ENCODE data around the gene TOR4A. TPM values are rescaled to one million over a fixed set of nuclear protein-coding genes. Genes with fewer than 3 reads are reported as not detected.

TOR4A gene
- total and polyA plus RNA-seq, 10 of the 15 experiments (the other 5 are each of a cell fraction or from before 2014, with no cell fraction given), result 2.0 to 19.9 (median 3.7) TPM

DNA sequence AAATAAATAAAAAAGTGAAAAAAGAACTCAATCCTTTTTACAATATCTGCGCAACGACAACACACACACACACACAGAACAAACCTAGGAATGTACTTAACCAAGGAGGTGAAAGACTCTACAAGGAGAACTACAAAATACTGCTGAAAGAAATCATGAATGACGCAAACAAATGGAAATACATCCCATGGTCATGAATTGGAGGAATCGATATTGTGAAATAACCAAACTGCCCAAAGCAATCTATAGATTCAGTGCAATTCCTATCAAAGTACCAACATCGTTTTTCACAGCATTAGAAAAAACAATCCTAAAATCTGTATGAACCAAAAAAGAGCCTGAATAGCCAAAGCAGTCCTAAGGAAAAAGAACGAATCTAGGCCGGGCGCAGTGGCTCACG, 54.4 kb downstream of the TOR4A start:
- H4K20me1 ChIP-seq (ENCODE audit: control insufficient read depth, insufficient read depth), result no peaks in the 10 kb centered on the region
- WGBS (ENCODE audit: insufficient coverage, insufficient replicate concordance, low lambda C conversion rate, missing lambda C conversion rate), result 79% methylated on average over 9 of the region's 9 CpGs
- no peak for TF ChIP-seq ESRRA (IDR thresholded peaks at IDR 0.05; ENCODE audit: low read length)
- no peak for TF ChIP-seq TCF3 (IDR thresholded peaks at IDR 0.05; ENCODE audit: borderline replicate concordance, insufficient read depth, low read depth, low read length)
- no peak for TF ChIP-seq ATF2 (IDR thresholded peaks at IDR 0.05; ENCODE audit: low read length)
- no peak for TF ChIP-seq ZSCAN29 (IDR thresholded peaks at IDR 0.05)
- no peak for TF ChIP-seq STAT3 (IDR thresholded peaks at IDR 0.05; ENCODE audit: low read depth, low read length)
- TF ChIP-seq PML (IDR thresholded peaks at IDR 0.05; ENCODE audit: low read length), result no peak
- no peak for TF ChIP-seq SREBF2 (IDR thresholded peaks at IDR 0.05; ENCODE audit: low read length)
- no peak for TF ChIP-seq PAX5 (IDR thresholded peaks at IDR 0.05; ENCODE audit: borderline replicate concordance, low read depth, low read length)
- CTCF ChIA-PET, result no interaction called here
- H3K27me3 ChIP-seq (replicated peaks in 1 of 2; ENCODE audit: control insufficient read depth in 2 of 2, insufficient read depth in 2 of 2, low read length in 1 of 2), result no peaks in the 10 kb centered on the region
- no peak overlapping the region for H3K27ac ChIP-seq (ENCODE audit: control insufficient read depth, insufficient read depth)
- ATAC-seq (no peak), DNase-seq (ENCODE audit: low read depth, low spot score) (no peak), FAIRE-seq (no peak)
- no peak overlapping the region for H3K4me3 ChIP-seq
- no peak overlapping the region for H2AFZ ChIP-seq (ENCODE audit: control insufficient read depth, low read depth, low read length)
- no peaks in the 10 kb centered on the region for H3K79me2 ChIP-seq (ENCODE audit: control insufficient read depth, insufficient read depth, low read length)
- BruUV-seq (replicated peaks), result no TSS peak
- H3K9me3 ChIP-seq (replicated peaks; ENCODE audit: control insufficient read depth, insufficient read depth, low read length), result peaks cover 2% of the 10 kb centered on the region
- in situ Hi-C loops (cut with MboI), result no loop called here
- no peak overlapping the region for H3K9ac ChIP-seq (ENCODE audit: control insufficient read depth, insufficient read depth, low read length)
- POLR2A ChIA-PET, result no interaction called here
- H3K4me1 ChIP-seq (ENCODE audit: control insufficient read depth, insufficient read depth, low read length), result no peaks in the 10 kb centered on the region
- no peaks in the 10 kb centered on the region for H3K36me3 ChIP-seq (ENCODE audit: control insufficient read depth in 2 of 2, insufficient read depth in 2 of 2, low read length in 1 of 2)
- H3K4me2 ChIP-seq (ENCODE audit: control insufficient read depth, insufficient read depth), result no peak overlapping the region
- RAD21 ChIA-PET (ENCODE audit: unreplicated experiment), result no interaction called here
- intact Hi-C loops (cut with micrococcal nuclease; ENCODE audit: unreplicated experiment), result no loop called here
- SMC1A ChIA-PET (ENCODE audit: uncharacterized antibody, unreplicated experiment), result no interaction called here

Other genes with a start within 250 kb of the TOR4A start
Only the 7 nearest of the 28 such genes appear.
- 1.9 and 2.8 TPM in 2 replicates for gene CYSRT1, start 52.6 kb upstream of the TOR4A start, total RNA-seq (2014; rRNA removed)
- 0.46 and 0.67 TPM in 2 replicates for gene CYSRT1, start 52.6 kb upstream of the TOR4A start, total RNA-seq (2014; rRNA removed; fragmentation: Illumina TruSeq; extraction: Trizol)
- gene CYSRT1, start 52.6 kb upstream of the TOR4A start, total RNA-seq (2021), result 0.97 and 1.6 TPM in 2 replicates
- gene CYSRT1, start 52.6 kb upstream of the TOR4A start, polyA plus RNA-seq (2011; rRNA removed), result 0.58 and 0.73 TPM in 2 replicates
- 0.34 TPM in 1 of 2 replicates, not detected in the other for gene CYSRT1, start 52.6 kb upstream of the TOR4A start, polyA plus RNA-seq (2014; fragmentation: Illumina TruSeq; extraction: Trizol)
- under 1 TPM in 1 of 2 experiments, not detected in 1; 0.24 TPM for gene CYSRT1, start 52.6 kb upstream of the TOR4A start, polyA plus RNA-seq (2014; fragmentation: Nextera tagmentation; extraction: Ambion mirVana)
- gene CYSRT1, start 52.6 kb upstream of the TOR4A start, polyA plus RNA-seq (2014; rRNA removed), result 2.8 and 3.1 TPM in 2 replicates
- gene CYSRT1, start 52.6 kb upstream of the TOR4A start, polyA plus RNA-seq (2016; fragmentation: Nextera tagmentation; extraction: Ambion mirVana), result 1 to 10 TPM; 3.0 to 3.6 TPM
- not detected in 2 replicates for gene RNF224, start 50.2 kb upstream of the TOR4A start, total RNA-seq (2014; rRNA removed)
- not detected in 2 replicates for gene RNF224, start 50.2 kb upstream of the TOR4A start, total RNA-seq (2014; rRNA removed; fragmentation: Illumina TruSeq; extraction: Trizol)
- gene RNF224, start 50.2 kb upstream of the TOR4A start, total RNA-seq (2021), result not detected in 2 replicates
- gene RNF224, start 50.2 kb upstream of the TOR4A start, polyA plus RNA-seq (2011; rRNA removed), result not detected in 2 replicates
- not detected in 2 replicates for gene RNF224, start 50.2 kb upstream of the TOR4A start, polyA plus RNA-seq (2014; fragmentation: Illumina TruSeq; extraction: Trizol)
- gene RNF224, start 50.2 kb upstream of the TOR4A start, polyA plus RNA-seq (2014; fragmentation: Nextera tagmentation; extraction: Ambion mirVana), result not detected
- gene RNF224, start 50.2 kb upstream of the TOR4A start, polyA plus RNA-seq (2014; rRNA removed), result not detected in 2 replicates
- not detected for gene RNF224, start 50.2 kb upstream of the TOR4A start, polyA plus RNA-seq (2016; fragmentation: Nextera tagmentation; extraction: Ambion mirVana)
- not detected in 2 replicates for gene SLC34A3, start 46.8 kb upstream of the TOR4A start, total RNA-seq (2014; rRNA removed)
- not detected in 2 replicates for gene SLC34A3, start 46.8 kb upstream of the TOR4A start, total RNA-seq (2014; rRNA removed; fragmentation: Illumina TruSeq; extraction: Trizol)
- gene SLC34A3, start 46.8 kb upstream of the TOR4A start, total RNA-seq (2021), result not detected in 2 replicates
- gene SLC34A3, start 46.8 kb upstream of the TOR4A start, polyA plus RNA-seq (2011; rRNA removed), result not detected in 2 replicates
- not detected in 2 replicates for gene SLC34A3, start 46.8 kb upstream of the TOR4A start, polyA plus RNA-seq (2014; fragmentation: Illumina TruSeq; extraction: Trizol)
- not detected for gene SLC34A3, start 46.8 kb upstream of the TOR4A start, polyA plus RNA-seq (2014; fragmentation: Nextera tagmentation; extraction: Ambion mirVana)
- not detected in 2 replicates for gene SLC34A3, start 46.8 kb upstream of the TOR4A start, polyA plus RNA-seq (2014; rRNA removed)
- gene SLC34A3, start 46.8 kb upstream of the TOR4A start, polyA plus RNA-seq (2016; fragmentation: Nextera tagmentation; extraction: Ambion mirVana), result not detected
- 203 and 255 TPM in 2 replicates for gene TUBB4B, start 36.4 kb upstream of the TOR4A start, total RNA-seq (2014; rRNA removed)
- 168 and 187 TPM in 2 replicates for gene TUBB4B, start 36.4 kb upstream of the TOR4A start, total RNA-seq (2014; rRNA removed; fragmentation: Illumina TruSeq; extraction: Trizol)
- gene TUBB4B, start 36.4 kb upstream of the TOR4A start, total RNA-seq (2021), result 348 and 365 TPM in 2 replicates
- 65.9 and 204 TPM in 2 replicates for gene TUBB4B, start 36.4 kb upstream of the TOR4A start, polyA plus RNA-seq (2011; rRNA removed)
- 122 and 254 TPM in 2 replicates for gene TUBB4B, start 36.4 kb upstream of the TOR4A start, polyA plus RNA-seq (2014; fragmentation: Illumina TruSeq; extraction: Trizol)
- 10 to 100 TPM; 23.0 to 63.2 TPM for gene TUBB4B, start 36.4 kb upstream of the TOR4A start, polyA plus RNA-seq (2014; fragmentation: Nextera tagmentation; extraction: Ambion mirVana)
- 403 and 485 TPM in 2 replicates for gene TUBB4B, start 36.4 kb upstream of the TOR4A start, polyA plus RNA-seq (2014; rRNA removed)
- gene TUBB4B, start 36.4 kb upstream of the TOR4A start, polyA plus RNA-seq (2016; fragmentation: Nextera tagmentation; extraction: Ambion mirVana), result 100 to 1,000 TPM; 521 to 532 TPM
- not detected in 2 replicates for gene STPG3, start 26.4 kb upstream of the TOR4A start, total RNA-seq (2014; rRNA removed)
- not detected in 2 replicates for gene STPG3, start 26.4 kb upstream of the TOR4A start, total RNA-seq (2014; rRNA removed; fragmentation: Illumina TruSeq; extraction: Trizol)
- gene STPG3, start 26.4 kb upstream of the TOR4A start, total RNA-seq (2021), result not detected in 2 replicates
- gene STPG3, start 26.4 kb upstream of the TOR4A start, polyA plus RNA-seq (2011; rRNA removed), result not detected in 2 replicates
- gene STPG3, start 26.4 kb upstream of the TOR4A start, polyA plus RNA-seq (2014; fragmentation: Illumina TruSeq; extraction: Trizol), result not detected in 2 replicates
- not detected for gene STPG3, start 26.4 kb upstream of the TOR4A start, polyA plus RNA-seq (2014; fragmentation: Nextera tagmentation; extraction: Ambion mirVana)
- gene STPG3, start 26.4 kb upstream of the TOR4A start, polyA plus RNA-seq (2014; rRNA removed), result not detected in 2 replicates
- gene STPG3, start 26.4 kb upstream of the TOR4A start, polyA plus RNA-seq (2016; fragmentation: Nextera tagmentation; extraction: Ambion mirVana), result not detected
- gene NELFB, start 22.4 kb upstream of the TOR4A start, total RNA-seq (2014; rRNA removed), result 34.0 and 39.3 TPM in 2 replicates
- gene NELFB, start 22.4 kb upstream of the TOR4A start, total RNA-seq (2014; rRNA removed; fragmentation: Illumina TruSeq; extraction: Trizol), result 14.6 and 16.1 TPM in 2 replicates
- 61.2 and 63.4 TPM in 2 replicates for gene NELFB, start 22.4 kb upstream of the TOR4A start, total RNA-seq (2021)
- gene NELFB, start 22.4 kb upstream of the TOR4A start, polyA plus RNA-seq (2011; rRNA removed), result 11.9 and 22.6 TPM in 2 replicates
- 5.0 and 18.2 TPM in 2 replicates for gene NELFB, start 22.4 kb upstream of the TOR4A start, polyA plus RNA-seq (2014; fragmentation: Illumina TruSeq; extraction: Trizol)
- gene NELFB, start 22.4 kb upstream of the TOR4A start, polyA plus RNA-seq (2014; fragmentation: Nextera tagmentation; extraction: Ambion mirVana), result under 1 TPM; 0.19 to 0.68 TPM
- gene NELFB, start 22.4 kb upstream of the TOR4A start, polyA plus RNA-seq (2014; rRNA removed), result 41.1 and 45.3 TPM in 2 replicates
- 10 to 100 TPM; 40.3 to 42.4 TPM for gene NELFB, start 22.4 kb upstream of the TOR4A start, polyA plus RNA-seq (2016; fragmentation: Nextera tagmentation; extraction: Ambion mirVana)
- gene NRARP, start 24.5 kb downstream of the TOR4A start, total RNA-seq (2014; rRNA removed), result 2.7 and 3.7 TPM in 2 replicates
- gene NRARP, start 24.5 kb downstream of the TOR4A start, total RNA-seq (2014; rRNA removed; fragmentation: Illumina TruSeq; extraction: Trizol), result 0.64 and 0.67 TPM in 2 replicates
- gene NRARP, start 24.5 kb downstream of the TOR4A start, total RNA-seq (2021), result 8.4 and 9.2 TPM in 2 replicates
- gene NRARP, start 24.5 kb downstream of the TOR4A start, polyA plus RNA-seq (2011; rRNA removed), result 1.6 and 2.6 TPM in 2 replicates
- gene NRARP, start 24.5 kb downstream of the TOR4A start, polyA plus RNA-seq (2014; fragmentation: Illumina TruSeq; extraction: Trizol), result 1.4 and 1.8 TPM in 2 replicates
- gene NRARP, start 24.5 kb downstream of the TOR4A start, polyA plus RNA-seq (2014; fragmentation: Nextera tagmentation; extraction: Ambion mirVana), result not detected
- gene NRARP, start 24.5 kb downstream of the TOR4A start, polyA plus RNA-seq (2014; rRNA removed), result 5.5 and 7.2 TPM in 2 replicates
- gene NRARP, start 24.5 kb downstream of the TOR4A start, polyA plus RNA-seq (2016; fragmentation: Nextera tagmentation; extraction: Ambion mirVana), result under 1 TPM; 0.06 to 0.15 TPM

Measured in GM12878 (cell line).